Lung (tissue), 12 donors: ENCODE measurements around the gene TNFAIP3. TPM values are rescaled to one million over a fixed set of nuclear protein-coding genes. Genes with fewer than 3 reads are reported as not detected.
"Not testable (repeated sequence)": the region's sequence is repeated elsewhere in the genome, so short reads cannot be mapped to it uniquely, and the experiment has no call there.

Experiments used
- ATAC-seq: fragments of 200-7000 bp; cut with Tn5 transposase; one replicate; pipeline ENCODE4 v1.9.1; 2020; ENCODE audit warnings: moderate number of reproducible peaks; ENCODE audit not compliant: insufficient read depth, low FRiP score
- DNase-seq, 3 donors: peaks; one replicate each; pipeline ENCODE4 v3.0.0-alpha.2; 2013 to 2017
- H3K27ac ChIP-seq, 2 donors: one replicate each; pipeline ENCODE4 v1.5.1; 2013; ENCODE audit warnings: mild to moderate bottlenecking in 2 of 2, moderate library complexity in 2 of 2, control low read depth in 1 of 2, inconsistent platforms in 1 of 2, low read depth in 1 of 2, low read length in 1 of 2
- H3K27me3 ChIP-seq, 3 donors: one replicate each; pipeline ENCODE4 v1.5.1; 2013; ENCODE audit warnings: low read length in 2 of 3; ENCODE audit not compliant: control insufficient read depth in 3 of 3, insufficient read depth in 3 of 3
- H3K36me3 ChIP-seq, 4 donors: one replicate each; pipeline ENCODE4 v1.5.1; 2013; ENCODE audit warnings: low read length in 4 of 4, mild to moderate bottlenecking in 1 of 4, moderate library complexity in 1 of 4; ENCODE audit not compliant: control insufficient read depth in 4 of 4, insufficient read depth in 4 of 4
- H3K4me1 ChIP-seq, 5 donors: one replicate each; pipeline ENCODE4 v1.5.1; 2013; ENCODE audit warnings: low read length in 5 of 5, mild to moderate bottlenecking in 2 of 5, moderate library complexity in 1 of 5; ENCODE audit not compliant: control insufficient read depth in 5 of 5, insufficient read depth in 5 of 5
- H3K4me3 ChIP-seq: one replicate; pipeline ENCODE4 v1.5.1; 2013; ENCODE audit warnings: mild to moderate bottlenecking, control low read depth, moderate library complexity
- H3K9ac ChIP-seq, 2 donors: one replicate each; pipeline ENCODE4 v1.5.1; 2013; ENCODE audit warnings: low read length in 2 of 2, control low read depth in 1 of 2; ENCODE audit not compliant: insufficient read depth in 1 of 2
- H3K9me3 ChIP-seq, 4 donors: one replicate each; pipeline ENCODE4 v1.5.1; 2013; ENCODE audit warnings: low read length in 3 of 4, mild to moderate bottlenecking in 1 of 4, moderate library complexity in 1 of 4; ENCODE audit not compliant: control insufficient read depth in 4 of 4, insufficient read depth in 3 of 4
- CTCF ChIP-seq: IDR thresholded peaks from 2 replicates; pipeline ENCODE4 v1.5.1; 2012; ENCODE audit warnings: mild to moderate bottlenecking; ENCODE audit errors: control extremely low read depth, extremely low read depth
- WGBS, 2 donors: extraction: QIAGEN DNeasy Blood & Tissue Kit; methylation state at CpG; one replicate each; pipeline ENCODE4 v1.1.7; 2013; 5-methylcytosine and 5-hydroxymethylcytosine counted together
- polyA plus RNA-seq, 2 donors: library from polyadenylated mRNA; stranded (reverse); fragments of 200-250 nt; gene quantifications; one replicate each; pipeline ENCODE4 v1.2.1, GENCODE V29; 2013
- total RNA-seq, 2 donors: library from RNA; depleted of rRNA in 1 of 2; stranded (reverse); fragments of >200 nt in 1 of 2; gene quantifications; one replicate each; pipeline ENCODE4 v1.2.1, GENCODE V29; 2014 to 2021
- donor health status: control.
- donor health status: control.
- donor health status: Bipolar disorder and iron deficiency.
- donor health status: healthy.
- donor health status: DM: yes; HTN: yes; CAD: no.

The TNFAIP3 gene
- total and polyA plus RNA-seq, 4 donors: 13.4 to 396 (median 87.5) TPM

GRCh38 chr6:137893726-137894125, 26.7 kb downstream of the TNFAIP3 start:
- ATAC-seq (no peak), DNase-seq (no peak)
- Histone ChIP-seq H3K9ac (no peak overlapping the region), H3K4me1 (peaks cover 0 to 3% (median 0%) of the 10 kb centered on the region in 5 donors), H3K4me3 (no peak overlapping the region), H3K9me3 (no peaks in the 10 kb centered on the region), H3K27me3 (no peaks in the 10 kb centered on the region), H3K36me3 (no peaks in the 10 kb centered on the region), H3K27ac (no peak overlapping the region)
- TF ChIP-seq CTCF: no peak
- WGBS, 2 donors: 92 to 100% methylated on average over 2 of the region's 2 CpGs

GRCh38 chr6:137894378-137894777, 27.3 kb downstream of the TNFAIP3 start:
- not testable (repeated sequence) for DNase-seq, H3K27ac ChIP-seq, ATAC-seq, H3K36me3 ChIP-seq, H3K27me3 ChIP-seq, H3K9ac ChIP-seq, H3K4me1 ChIP-seq, H3K9me3 ChIP-seq, H3K4me3 ChIP-seq
- 72 to 83% methylated on average over 8 of the region's 8 CpGs for WGBS, 2 donors

GRCh38 chr6:137894779-137895385, 27.8 kb downstream of the TNFAIP3 start:
- H3K9ac ChIP-seq: no peak overlapping the region
- no peaks in the 10 kb centered on the region for H3K36me3 ChIP-seq
- no peak for TF ChIP-seq CTCF
- H3K4me1 ChIP-seq: peaks cover 0 to 3% (median 0%) of the 10 kb centered on the region in 5 donors
- H3K4me3 ChIP-seq: no peak overlapping the region
- ATAC-seq (no peak), DNase-seq (no peak)
- H3K27ac ChIP-seq: no peak overlapping the region
- H3K27me3 ChIP-seq: no peaks in the 10 kb centered on the region
- WGBS, 2 donors: 85 to 95% methylated on average over 4 of the region's 4 CpGs
- no peaks in the 10 kb centered on the region for H3K9me3 ChIP-seq

- Histone ChIP-seq H3K4me1 (peaks cover 0 to 3% (median 0%) of the 10 kb centered on the region in 5 donors), H3K36me3 (no peaks in the 10 kb centered on the region), H3K9me3 (no peaks in the 10 kb centered on the region), H3K9ac (no peak overlapping the region), H3K4me3 (no peak overlapping the region), H3K27ac (no peak overlapping the region), H3K27me3 (no peaks in the 10 kb centered on the region)
- DNase-seq (no peak), ATAC-seq (no peak)
- 94 to 95% methylated on average over 3 of the region's 3 CpGs for WGBS, 2 donors
- TF ChIP-seq CTCF: no peak
These were observed 29.6 kb downstream of the TNFAIP3 start for GRCh38 chr6:137896647-137897046.
